Ramos (cell line): ENCODE data around the gene CRACDL.

Source experiments
- in situ Hi-C: fragments of 300-500 bp; cut with MboI; formaldehyde crosslinking; loops from one replicate; pipeline ENCODE4 v1.14.3; 2022; ENCODE audit warnings: low sequenced_read_pairs; ENCODE audit not compliant: unreplicated experiment

Gene CRACDL

DNA sequence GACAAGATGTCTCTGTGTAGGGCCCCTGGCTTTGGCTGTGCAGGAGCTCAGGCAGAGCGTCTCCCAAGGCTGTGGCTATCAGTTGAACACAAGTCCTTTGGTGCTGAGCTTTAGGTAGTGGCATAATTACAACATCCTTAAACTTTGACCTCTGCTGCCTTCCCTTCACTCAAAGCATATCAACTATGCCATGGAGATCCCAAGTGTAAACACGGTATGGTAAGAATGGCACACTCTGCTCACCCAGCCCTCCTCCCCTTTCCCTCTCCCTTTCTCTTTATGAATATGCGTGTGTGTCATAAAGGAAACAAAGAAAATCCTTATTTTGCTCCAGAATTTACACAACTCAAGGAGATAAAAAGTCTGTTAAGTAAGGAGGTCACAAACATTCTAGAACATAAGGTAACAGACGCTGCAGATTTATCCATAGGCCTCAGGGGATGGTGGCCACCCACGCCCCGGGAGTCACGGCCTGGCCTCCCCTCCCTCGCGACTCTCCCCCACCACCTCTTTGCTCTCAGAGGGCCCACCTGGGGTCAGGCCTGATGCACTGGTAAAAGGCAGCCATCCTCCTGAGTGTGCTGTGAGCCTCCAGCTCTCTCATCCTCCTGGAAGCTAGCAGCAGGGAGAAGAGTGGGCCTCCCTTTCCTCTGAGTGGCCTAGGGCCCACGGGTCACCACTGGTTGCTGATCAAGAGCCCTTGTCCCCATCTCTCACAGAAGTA, 67.3 kb downstream of the CRACDL start:
- in situ Hi-C loops = no loop called here

DNA sequence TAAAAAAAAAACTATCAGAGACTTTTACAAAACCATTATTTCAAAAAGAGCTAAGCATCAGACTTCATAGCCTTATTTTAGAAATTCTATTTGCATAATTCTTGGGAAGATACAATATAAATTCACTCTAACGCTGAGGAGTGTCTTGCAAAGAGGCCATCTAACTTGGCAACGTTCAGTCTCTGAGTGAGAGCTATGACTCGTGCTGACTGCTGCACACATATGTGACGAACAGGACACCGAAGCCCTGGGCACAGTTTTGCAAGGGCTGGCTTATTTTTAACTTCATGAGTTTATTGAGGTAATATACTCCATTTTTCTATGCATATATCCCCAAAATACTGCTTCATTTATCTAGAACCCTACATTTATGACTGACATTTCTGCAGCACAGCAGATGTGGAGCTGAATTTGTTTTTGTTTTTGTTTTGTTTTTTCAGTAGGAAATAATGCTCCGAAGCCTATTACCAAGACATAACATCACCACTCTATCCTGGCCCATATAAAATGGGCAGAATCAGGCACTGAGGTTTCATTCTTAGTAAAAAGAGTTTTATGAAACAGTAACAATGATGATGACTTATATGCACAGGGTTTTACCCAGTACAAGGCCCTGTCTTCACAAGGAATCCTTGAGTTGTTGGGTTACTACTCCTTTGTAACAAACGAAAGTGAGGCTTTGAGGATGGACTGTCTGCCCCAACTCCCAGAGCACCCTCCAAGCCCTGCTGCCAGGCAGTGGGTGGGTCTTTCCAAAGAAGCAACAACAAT, 68.3 kb downstream of the CRACDL start:
- in situ Hi-C loops = no loop called here

DNA sequence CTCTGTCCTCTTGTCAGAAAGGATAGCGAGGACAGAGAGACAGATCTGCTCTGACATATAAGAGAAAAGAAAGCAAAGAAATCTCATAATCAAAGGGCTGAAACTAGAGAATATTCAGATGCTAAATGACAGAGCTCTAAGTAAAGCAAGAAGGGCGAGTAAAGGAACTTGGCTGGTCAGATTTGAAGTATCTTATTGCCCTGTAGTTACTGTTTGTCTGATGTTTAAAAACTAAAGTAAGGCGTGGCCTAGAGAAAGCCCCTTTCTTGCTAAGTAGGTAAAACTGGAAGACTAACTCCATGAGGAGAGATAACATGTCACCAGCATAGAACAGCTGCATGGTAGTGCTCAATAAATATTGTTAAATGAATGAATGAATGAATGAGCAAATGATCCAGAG, 70.0 kb downstream of the CRACDL start:
- in situ Hi-C loops = no loop called here

- in situ Hi-C loops = no loop called here
Observed at GRCh38 chr2:98861601-98862000, 74.4 kb downstream of the CRACDL start.

GRCh38 chr2:98859323-98859722, 76.7 kb downstream of the CRACDL start:
- in situ Hi-C loops = no loop called here

DNA sequence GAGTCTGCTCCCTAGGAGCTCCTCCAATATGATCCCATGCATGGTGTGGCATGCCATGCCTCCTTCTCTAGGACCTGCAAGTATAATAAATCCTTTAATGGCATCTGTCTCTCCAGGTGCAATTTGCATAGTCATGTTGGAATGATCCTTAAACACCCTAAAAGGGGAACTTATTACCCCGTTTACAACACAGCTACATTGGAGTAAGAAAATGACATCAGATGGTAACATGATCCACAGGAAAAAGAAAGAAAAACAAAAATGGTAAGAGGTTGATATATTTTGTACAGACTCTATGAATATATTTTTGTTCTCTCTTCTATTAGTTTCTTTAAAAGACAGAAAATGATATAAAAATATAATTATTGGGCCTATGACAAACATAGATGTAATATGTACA, 79.0 kb downstream of the CRACDL start:
- in situ Hi-C loops = no loop called here

DNA sequence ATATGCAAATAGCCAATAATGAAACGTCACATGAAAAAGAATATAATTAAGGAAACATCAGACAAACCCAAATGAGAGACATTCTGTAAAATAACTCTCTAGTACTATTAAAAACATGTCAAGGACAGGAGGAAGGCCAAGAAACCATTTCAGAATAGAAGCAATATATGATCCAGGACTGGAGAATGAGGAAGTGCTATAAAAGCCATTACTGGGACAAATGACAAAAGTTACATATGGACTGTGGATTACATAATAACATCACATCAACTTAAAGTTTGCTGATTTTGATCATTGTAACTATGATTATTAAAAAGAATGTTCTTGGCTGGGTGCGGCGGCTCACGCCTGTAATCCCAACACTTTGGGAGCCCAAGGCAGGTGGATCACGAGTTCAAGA, 81.3 kb downstream of the CRACDL start:
- in situ Hi-C loops = no loop called here

GRCh38 chr2:98852932-98853331, 83.1 kb downstream of the CRACDL start:
- in situ Hi-C loops = no loop called here

GRCh38 chr2:98850074-98850473, 86.0 kb downstream of the CRACDL start:
- in situ Hi-C loops = no loop called here

GRCh38 chr2:98849113-98849512, 86.9 kb downstream of the CRACDL start:
- in situ Hi-C loops = loop anchor here (25.0 kb wide), 1 partner anchor 437 kb away; no protein-coding TSS in a partner anchor

DNA sequence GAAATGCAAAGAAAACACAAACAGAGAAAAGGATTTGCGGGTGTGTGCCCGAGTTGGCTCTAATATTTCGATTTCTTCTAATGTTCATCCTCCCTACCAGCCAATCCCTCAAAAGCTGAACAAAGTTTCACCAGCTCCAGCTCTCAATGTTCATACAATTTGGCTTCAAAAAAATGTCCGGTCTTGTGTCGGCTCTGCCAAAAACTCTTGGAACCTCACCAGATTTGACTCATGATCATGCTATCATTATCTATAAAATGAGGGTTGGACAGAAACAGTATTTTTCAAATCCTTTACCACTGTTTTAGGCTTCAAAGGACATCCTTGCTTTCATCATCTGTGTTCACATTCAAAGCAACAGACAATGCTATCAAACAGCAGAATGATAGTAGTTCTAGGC, 88.2 kb downstream of the CRACDL start:
- in situ Hi-C loops = loop anchor here (25.0 kb wide), 1 partner anchor 436 kb away; no protein-coding TSS in a partner anchor

DNA sequence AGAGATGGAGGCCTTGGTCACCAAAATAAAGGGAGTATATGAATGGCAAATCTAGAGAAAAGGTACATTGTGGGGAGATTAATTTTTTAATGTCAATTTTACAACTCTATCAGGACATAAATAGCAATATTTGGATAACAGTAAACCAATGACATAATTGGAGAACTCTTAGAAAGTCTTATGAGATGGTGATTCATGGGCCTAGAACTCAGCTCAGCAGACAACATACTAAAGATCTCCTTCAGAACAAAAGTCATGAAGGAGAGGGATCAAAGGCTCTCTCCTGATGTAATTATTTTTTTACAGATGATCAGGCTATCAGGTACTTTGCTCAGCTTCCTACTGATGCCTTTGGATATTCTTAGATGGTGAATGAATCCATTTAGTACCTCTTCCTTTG, 90.0 kb downstream of the CRACDL start:
- in situ Hi-C loops = loop anchor here (25.0 kb wide), 1 partner anchor 434 kb away; no protein-coding TSS in a partner anchor

- in situ Hi-C loops = loop anchor here (25.0 kb wide), 1 partner anchor 430 kb away; no protein-coding TSS in a partner anchor
Observed at GRCh38 chr2:98842136-98842535, 93.9 kb downstream of the CRACDL start.

GRCh38 chr2:98839292-98839691, 96.7 kb downstream of the CRACDL start:
- in situ Hi-C loops = loop anchor here (5.0 to 25.0 kb wide), 2 partner anchors 187 to 427 kb away; no protein-coding TSS in a partner anchor

GRCh38 chr2:98835831-98836385, 100.1 kb downstream of the CRACDL start:
- in situ Hi-C loops = loop anchor here (5.0 to 25.0 kb wide), 2 partner anchors 184 to 424 kb away; no protein-coding TSS in a partner anchor

- in situ Hi-C loops = loop anchor here (25.0 kb wide), 1 partner anchor 422 kb away; no protein-coding TSS in a partner anchor
Observed at GRCh38 chr2:98833917-98834263, 102.1 kb downstream of the CRACDL start.

DNA sequence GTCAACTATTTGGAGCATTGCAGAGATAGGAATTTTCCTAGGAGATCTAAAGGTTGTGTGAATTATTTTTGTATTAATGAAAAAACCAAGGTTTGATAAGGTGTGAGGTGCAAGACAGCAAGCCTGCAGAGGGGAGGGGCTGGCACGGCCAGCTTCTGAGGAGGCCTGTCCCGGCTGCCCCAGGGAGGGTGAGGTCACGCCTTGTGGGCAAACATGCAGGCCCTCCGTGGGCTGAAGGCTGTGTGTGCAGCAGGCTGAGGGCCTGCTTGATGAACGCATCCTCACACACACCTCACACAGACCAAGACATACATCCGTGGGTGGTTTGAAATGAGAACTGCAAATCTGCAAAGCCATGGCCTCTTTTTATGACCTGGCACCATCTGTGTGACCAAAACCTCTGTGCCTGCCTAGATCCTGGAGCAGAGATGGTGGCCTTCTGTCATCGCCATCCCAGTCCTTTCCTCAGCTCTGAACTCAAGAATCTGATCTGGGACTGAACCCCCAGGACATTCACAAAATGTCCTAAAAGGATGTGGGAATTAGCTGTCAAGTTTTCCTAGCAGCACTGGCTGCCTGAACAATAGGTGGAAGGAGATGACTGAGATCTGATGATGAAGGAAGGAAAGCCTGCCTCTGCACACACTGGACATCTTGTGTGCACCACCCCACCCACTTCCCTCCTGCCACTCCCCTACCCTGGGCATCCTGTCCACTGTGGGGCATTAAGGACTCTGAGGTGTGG, 102.7 kb downstream of the CRACDL start:
- in situ Hi-C loops = loop anchor here (25.0 kb wide), 1 partner anchor 421 kb away; no protein-coding TSS in a partner anchor

DNA sequence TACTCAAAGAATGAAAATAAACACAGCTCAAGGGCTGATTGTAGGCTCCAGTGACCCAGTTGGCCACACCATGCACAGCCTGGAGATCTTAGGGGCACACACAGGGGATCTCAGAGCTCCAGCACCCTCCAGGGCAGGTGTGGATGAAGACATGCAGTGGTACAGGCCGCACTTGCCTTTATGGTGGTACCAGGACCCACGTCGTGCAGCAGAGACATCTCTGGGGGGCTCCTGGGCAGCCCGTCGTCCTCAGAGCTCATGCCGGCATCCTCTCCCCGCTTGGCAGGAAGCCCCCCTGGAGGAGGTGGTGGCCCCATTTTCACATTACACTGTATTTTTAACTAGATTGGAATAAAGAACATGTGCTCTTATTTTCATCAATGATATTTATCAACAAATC, 103.9 kb downstream of the CRACDL start:
- in situ Hi-C loops = loop anchor here (25.0 kb wide), 1 partner anchor 420 kb away; no protein-coding TSS in a partner anchor

DNA sequence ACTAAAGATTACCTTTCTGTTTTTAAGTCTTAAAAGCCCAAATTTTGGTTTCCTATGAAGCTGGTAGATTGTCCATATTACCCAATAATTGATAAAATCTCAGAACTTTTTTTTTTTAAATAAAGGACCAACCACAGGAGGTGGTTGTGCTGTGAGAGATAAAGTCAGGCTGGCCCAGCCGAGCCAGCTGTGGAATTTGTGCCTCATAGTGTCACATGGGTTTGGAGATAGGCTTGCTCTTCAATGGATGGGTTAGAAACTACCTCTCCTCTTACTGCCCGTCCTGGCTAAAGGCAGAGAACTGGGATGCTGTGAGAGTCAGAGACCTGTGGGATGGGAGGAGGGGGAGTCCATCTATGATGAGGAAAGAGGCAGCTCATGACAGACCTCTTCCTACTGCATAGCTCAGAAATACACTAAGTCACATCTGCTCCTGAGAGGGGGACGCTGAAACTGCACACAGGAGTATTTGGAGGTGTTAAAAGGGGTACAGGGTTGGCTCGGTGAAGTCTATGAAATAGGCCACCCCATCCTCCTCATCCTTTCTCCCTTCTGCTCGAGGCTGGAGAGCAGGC, 105.4 kb downstream of the CRACDL start:
- in situ Hi-C loops = loop anchor here (25.0 kb wide), 1 partner anchor 418 kb away; no protein-coding TSS in a partner anchor
